Measurements from ENCODE around the gene SND1. TPM values are rescaled to one million over a fixed set of nuclear protein-coding genes. Genes with fewer than 3 reads are reported as not detected.

SND1 gene
- total and polyA plus RNA-seq, 2 donors (not counting 1 experiment from before 2014, with no cell fraction given), result 137 to 174 TPM

DNA sequence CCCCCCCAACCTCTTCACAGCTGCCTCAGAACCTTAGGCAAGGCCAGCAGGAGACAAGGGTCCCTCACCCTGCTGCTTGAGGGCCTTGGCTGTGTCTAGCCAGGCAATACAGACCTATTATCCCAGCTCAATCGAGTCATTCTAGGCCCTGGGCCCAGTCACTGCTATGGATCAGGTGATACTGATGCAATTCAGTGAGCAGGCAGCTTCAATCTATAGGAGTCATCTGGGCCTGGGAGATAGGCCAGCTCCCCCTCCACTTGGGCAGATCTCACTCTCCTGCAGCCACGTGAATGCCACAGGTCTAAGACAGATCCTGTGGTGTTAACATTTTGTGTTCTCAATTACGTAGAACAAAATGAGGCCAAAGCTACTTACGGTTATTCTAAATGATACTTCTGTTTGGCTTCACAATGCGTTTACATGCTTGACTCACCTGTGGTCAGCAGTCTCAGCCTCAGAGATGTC, 447.2 kb downstream of the SND1 start:
- Histone ChIP-seq H4K20me1 (ENCODE audit: control insufficient read depth, extremely low read depth, insufficient read depth, low read length) (no peaks in the 10 kb centered on the region), H3K4me1 (ENCODE audit: control insufficient read depth, extremely low read depth, insufficient read depth, low read length) (no peaks in the 10 kb centered on the region), H3K9ac (ENCODE audit: insufficient read depth, low read length) (no peak overlapping the region), H3K36me3 (ENCODE audit: control insufficient read depth, insufficient read depth, low read length) (no peaks in the 10 kb centered on the region), H3K27ac (ENCODE audit: insufficient read depth, low read length) (no peak overlapping the region), H3K4me3 (replicated peaks in 1 of 4; ENCODE audit: control extremely low read depth in 1 of 4, insufficient read depth in 1 of 4, low read depth in 3 of 4, low read length in 4 of 4) (no peak overlapping the region), H3K4me2 (ENCODE audit: extremely low read depth, insufficient read depth, low read length) (no peak overlapping the region), H3K79me2 (ENCODE audit: control insufficient read depth, insufficient read depth, low read length) (no peaks in the 10 kb centered on the region), H3K27me3 (ENCODE audit: control insufficient read depth, insufficient read depth, low read length) (peaks cover 4% of the 10 kb centered on the region), H3K9me3 (ENCODE audit: control insufficient read depth, insufficient read depth, low read depth, low read length) (no peaks in the 10 kb centered on the region), H2AFZ (ENCODE audit: low read length) (no peak overlapping the region)
- TF ChIP-seq, protein P1, sequence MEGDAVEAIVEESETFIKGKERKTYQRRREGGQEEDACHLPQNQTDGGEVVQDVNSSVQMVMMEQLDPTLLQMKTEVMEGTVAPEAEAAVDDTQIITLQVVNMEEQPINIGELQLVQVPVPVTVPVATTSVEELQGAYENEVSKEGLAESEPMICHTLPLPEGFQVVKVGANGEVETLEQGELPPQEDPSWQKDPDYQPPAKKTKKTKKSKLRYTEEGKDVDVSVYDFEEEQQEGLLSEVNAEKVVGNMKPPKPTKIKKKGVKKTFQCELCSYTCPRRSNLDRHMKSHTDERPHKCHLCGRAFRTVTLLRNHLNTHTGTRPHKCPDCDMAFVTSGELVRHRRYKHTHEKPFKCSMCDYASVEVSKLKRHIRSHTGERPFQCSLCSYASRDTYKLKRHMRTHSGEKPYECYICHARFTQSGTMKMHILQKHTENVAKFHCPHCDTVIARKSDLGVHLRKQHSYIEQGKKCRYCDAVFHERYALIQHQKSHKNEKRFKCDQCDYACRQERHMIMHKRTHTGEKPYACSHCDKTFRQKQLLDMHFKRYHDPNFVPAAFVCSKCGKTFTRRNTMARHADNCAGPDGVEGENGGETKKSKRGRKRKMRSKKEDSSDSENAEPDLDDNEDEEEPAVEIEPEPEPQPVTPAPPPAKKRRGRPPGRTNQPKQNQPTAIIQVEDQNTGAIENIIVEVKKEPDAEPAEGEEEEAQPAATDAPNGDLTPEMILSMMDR (conservative IDR thresholded peaks at IDR 0.05 in 1 of 2, IDR thresholded peaks at IDR 0.05 in 1 of 2; ENCODE audit: low read depth in 1 of 2, low read length in 2 of 2), result no peak
- no peak for TF ChIP-seq EZH2 (IDR thresholded peaks at IDR 0.05; ENCODE audit: low read length, missing control alignments)
- peak; percentile 44 to 64 for DNase-seq (ENCODE audit: low read depth in 2 of 2)

DNA sequence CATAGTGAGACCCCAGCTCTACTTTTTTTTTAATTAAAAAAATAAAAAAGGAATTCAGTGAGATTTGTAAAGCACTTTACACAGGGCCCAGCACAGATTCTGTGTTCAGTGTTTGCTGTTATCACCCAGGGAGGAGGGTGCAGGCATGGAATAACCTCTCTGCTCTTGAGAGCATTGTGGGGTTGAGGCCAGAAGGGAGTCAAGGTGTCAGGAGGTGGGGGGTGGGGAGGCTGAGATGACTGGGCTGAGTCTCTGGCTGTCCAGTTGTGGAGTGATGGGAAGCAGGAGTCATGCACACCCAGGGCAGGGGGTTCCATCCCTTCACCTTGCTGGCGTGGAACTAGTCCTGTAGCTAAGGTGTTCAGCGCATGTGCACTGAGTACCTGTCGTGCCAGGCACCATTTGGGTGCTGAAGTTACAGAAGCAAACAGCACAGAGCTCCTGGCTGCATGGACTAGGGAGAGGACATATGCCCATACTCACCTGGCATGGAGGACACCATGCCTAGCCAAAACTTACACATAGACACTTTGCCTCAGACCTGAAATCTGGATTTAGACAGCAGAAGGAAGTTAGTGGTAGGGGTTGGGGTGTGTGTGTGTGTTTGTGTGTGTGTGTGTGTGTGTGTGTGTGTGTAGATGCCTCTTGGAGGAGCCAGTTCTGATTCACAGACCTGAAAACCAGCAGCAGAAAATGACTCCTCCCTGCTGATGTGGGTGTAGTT, 448.4 kb downstream of the SND1 start:
- H3K9me3 ChIP-seq (ENCODE audit: control insufficient read depth, insufficient read depth, low read depth, low read length), result no peaks in the 10 kb centered on the region
- no peaks in the 10 kb centered on the region for H3K79me2 ChIP-seq (ENCODE audit: control insufficient read depth, insufficient read depth, low read length)
- H3K4me2 ChIP-seq (ENCODE audit: extremely low read depth, insufficient read depth, low read length), result no peak overlapping the region
- H4K20me1 ChIP-seq (ENCODE audit: control insufficient read depth, extremely low read depth, insufficient read depth, low read length), result no peaks in the 10 kb centered on the region
- H2AFZ ChIP-seq (ENCODE audit: low read length), result no peak overlapping the region
- no peak overlapping the region for H3K9ac ChIP-seq (ENCODE audit: insufficient read depth, low read length)
- H3K36me3 ChIP-seq (ENCODE audit: control insufficient read depth, insufficient read depth, low read length), result no peaks in the 10 kb centered on the region
- peaks cover 4% of the 10 kb centered on the region for H3K27me3 ChIP-seq (ENCODE audit: control insufficient read depth, insufficient read depth, low read length)
- no peak overlapping the region for H3K4me3 ChIP-seq (replicated peaks in 1 of 4; ENCODE audit: control extremely low read depth in 1 of 4, insufficient read depth in 1 of 4, low read depth in 3 of 4, low read length in 4 of 4)
- no peaks in the 10 kb centered on the region for H3K4me1 ChIP-seq (ENCODE audit: control insufficient read depth, extremely low read depth, insufficient read depth, low read length)
- H3K27ac ChIP-seq (ENCODE audit: insufficient read depth, low read length), result no peak overlapping the region
- TF ChIP-seq, protein P1 (conservative IDR thresholded peaks at IDR 0.05 in 1 of 2, IDR thresholded peaks at IDR 0.05 in 1 of 2; ENCODE audit: low read depth in 1 of 2, low read length in 2 of 2), result no peak
- TF ChIP-seq EZH2 (IDR thresholded peaks at IDR 0.05; ENCODE audit: low read length, missing control alignments), result no peak
- DNase-seq (ENCODE audit: low read depth in 2 of 2), result no peak

DNA sequence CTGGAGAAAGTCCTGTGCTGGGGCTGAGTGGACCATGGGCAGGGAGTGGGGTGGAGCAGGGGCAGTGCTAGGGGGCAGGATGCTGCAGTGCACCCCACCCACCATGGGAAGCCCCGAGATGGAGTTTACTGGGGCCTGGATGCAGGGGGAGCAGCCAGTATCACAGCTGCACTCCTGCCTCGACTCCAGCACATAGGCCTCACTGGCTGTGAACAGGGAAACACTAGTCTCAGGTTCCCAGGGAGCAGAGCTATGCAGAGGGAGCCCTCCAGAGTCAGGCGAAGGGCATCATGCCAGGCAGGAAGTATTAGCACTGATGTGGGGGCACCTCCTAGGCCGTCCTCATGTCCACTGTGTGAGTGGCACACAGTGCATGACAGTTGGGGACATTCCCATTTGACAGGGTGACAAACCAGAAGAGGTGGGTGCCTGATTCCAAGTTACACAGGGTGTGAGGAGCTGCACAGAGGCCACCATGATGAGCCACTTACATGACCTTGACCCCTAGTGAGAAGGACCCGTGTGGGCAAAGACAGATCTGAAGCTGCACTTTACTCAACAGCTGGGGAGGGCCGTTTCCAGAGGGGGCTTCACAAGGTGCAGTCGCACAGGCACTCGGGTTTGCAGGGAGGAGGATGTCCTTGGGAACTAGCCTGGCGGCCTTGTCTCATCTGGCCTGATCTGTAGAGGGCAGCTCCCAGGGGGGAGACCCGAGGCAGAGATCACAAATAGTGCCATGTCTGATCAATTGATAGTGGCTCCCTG, 449.1 kb downstream of the SND1 start:
- Histone ChIP-seq H3K36me3 (ENCODE audit: control insufficient read depth, insufficient read depth, low read length) (no peaks in the 10 kb centered on the region), H3K27ac (ENCODE audit: insufficient read depth, low read length) (no peak overlapping the region), H4K20me1 (ENCODE audit: control insufficient read depth, extremely low read depth, insufficient read depth, low read length) (no peaks in the 10 kb centered on the region), H3K27me3 (ENCODE audit: control insufficient read depth, insufficient read depth, low read length) (peaks cover 4% of the 10 kb centered on the region), H2AFZ (ENCODE audit: low read length) (no peak overlapping the region), H3K9ac (ENCODE audit: insufficient read depth, low read length) (no peak overlapping the region), H3K4me3 (replicated peaks in 1 of 4; ENCODE audit: control extremely low read depth in 1 of 4, insufficient read depth in 1 of 4, low read depth in 3 of 4, low read length in 4 of 4) (no peak overlapping the region), H3K79me2 (ENCODE audit: control insufficient read depth, insufficient read depth, low read length) (no peaks in the 10 kb centered on the region), H3K4me1 (ENCODE audit: control insufficient read depth, extremely low read depth, insufficient read depth, low read length) (no peaks in the 10 kb centered on the region), H3K9me3 (ENCODE audit: control insufficient read depth, insufficient read depth, low read depth, low read length) (no peaks in the 10 kb centered on the region), H3K4me2 (ENCODE audit: extremely low read depth, insufficient read depth, low read length) (no peak overlapping the region)
- TF ChIP-seq EZH2 (IDR thresholded peaks at IDR 0.05; ENCODE audit: low read length, missing control alignments), result no peak
- TF ChIP-seq, protein P1 (conservative IDR thresholded peaks at IDR 0.05 in 1 of 2, IDR thresholded peaks at IDR 0.05 in 1 of 2; ENCODE audit: low read depth in 1 of 2, low read length in 2 of 2), result no peak
- no peak for DNase-seq (ENCODE audit: low read depth in 2 of 2)
